ENCODE results near the gene NMT2. TPM values are rescaled to one million over a fixed set of nuclear protein-coding genes. Genes with fewer than 3 reads are reported as not detected.
A peak's percentile ranks its signal among the peaks of the same experiment; 100 is the strongest.

NMT2 gene
- total and polyA plus RNA-seq, 7 donors, result 3.9 to 12.9 (median 8.2) TPM

DNA sequence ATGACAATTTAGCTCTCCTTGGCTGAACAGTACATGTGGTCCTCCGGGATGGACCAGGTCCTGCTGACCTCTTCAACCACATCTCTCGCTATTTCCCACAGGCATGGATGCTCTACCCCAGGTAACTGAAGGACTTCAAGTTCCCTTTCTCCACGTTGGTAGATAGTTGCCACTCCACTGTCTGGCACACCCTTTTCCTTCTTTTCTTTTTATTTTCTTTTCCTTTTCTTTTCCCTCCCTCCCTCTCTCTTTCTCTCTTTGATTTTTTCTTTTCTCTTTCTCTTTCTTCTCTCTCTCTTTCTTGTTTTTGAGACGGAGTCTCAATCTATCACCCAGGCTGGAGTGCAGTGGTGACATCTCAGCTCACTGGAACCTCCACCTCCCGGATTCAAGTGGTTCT, 77.1 kb downstream of the NMT2 start:
- no peaks in the 10 kb centered on the region for H3K4me1 ChIP-seq
- H3K4me3 ChIP-seq, result no peak overlapping the region
- ATAC-seq (no peak), DNase-seq (no peak)
- TF ChIP-seq CTCF (IDR thresholded peaks at IDR 0.05), result no peak
- no peaks in the 10 kb centered on the region for H3K36me3 ChIP-seq (ENCODE audit: insufficient read depth in 1 of 2, low read depth in 1 of 2)
- no peak overlapping the region for H3K27ac ChIP-seq
- H3K27me3 ChIP-seq (ENCODE audit: insufficient read depth in 3 of 3, low read length in 2 of 3), result peaks cover 0 to 9% (median 0%) of the 10 kb centered on the region in 3 donors
- WGBS, 3 donors, result 83% methylated on average over 5 of the region's 5 CpGs
- intact Hi-C loops (cut with DNase I), result no loop called here
- H3K9me3 ChIP-seq, result no peaks in the 10 kb centered on the region

DNA sequence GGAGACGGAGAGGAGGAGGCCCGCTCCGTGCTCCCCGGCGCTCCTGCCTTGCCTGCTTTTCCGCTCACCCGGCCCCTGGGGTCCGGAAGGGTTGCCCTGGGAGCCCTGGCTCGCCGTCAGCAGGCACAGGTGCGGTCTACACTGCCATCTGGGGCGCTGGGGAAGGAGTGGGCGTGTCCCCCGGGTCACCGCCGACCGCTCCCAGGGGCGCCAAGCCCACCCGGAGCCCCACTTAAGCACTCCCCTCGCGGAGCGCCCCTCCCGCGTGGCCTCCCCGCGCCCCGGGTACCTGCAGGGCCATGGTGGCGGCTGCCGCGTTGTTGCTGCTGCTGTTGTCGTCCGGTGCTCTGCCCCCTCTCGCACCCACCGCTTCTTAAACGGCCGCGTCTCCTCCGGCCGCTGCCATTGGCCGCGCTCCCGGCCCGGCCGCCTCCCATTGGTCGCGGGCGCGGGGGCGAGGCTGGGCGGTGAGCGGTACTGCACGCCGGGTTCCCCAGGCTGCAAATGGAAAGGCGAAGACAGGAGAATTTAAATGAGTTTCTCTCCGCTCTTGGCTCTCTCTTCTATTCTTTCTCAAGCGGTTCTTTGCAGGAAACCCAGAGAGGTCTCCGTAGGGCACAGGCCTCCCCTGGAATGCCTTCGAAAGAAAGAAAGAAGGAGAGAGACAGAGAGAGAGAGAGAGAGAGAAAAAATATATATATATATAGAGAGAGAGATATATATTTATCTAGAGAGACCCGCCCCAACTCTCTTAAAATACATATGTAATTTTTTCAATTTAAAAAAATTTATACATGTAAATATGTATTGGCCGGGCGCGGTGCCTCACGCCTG, 79.8 kb downstream of the NMT2 start, which contains the start of gene ACBD7:
ACBD7 (minus strand) TSS at position 349 of the 834 bp plus-strand sequence; CDS start at position 301, 48 bp downstream.
- Histone ChIP-seq H3K27ac (no peak within 1 kb of the TSS), H3K4me1 (peaks cover 8% of the 10 kb centered on the region), H3K9me3 (no peaks in the 10 kb centered on the region), H3K36me3 (ENCODE audit: insufficient read depth in 1 of 2, low read depth in 1 of 2) (no peaks in the 10 kb centered on the region), H3K4me3 (peak within 1 kb of the TSS; percentile 77), H3K27me3 (ENCODE audit: insufficient read depth in 3 of 3, low read length in 2 of 3) (peaks cover 0 to 12% (median 0%) of the 10 kb centered on the region in 3 donors)
- TF ChIP-seq CTCF (IDR thresholded peaks at IDR 0.05), result peak; percentile 61
- intact Hi-C loops (cut with DNase I), result no loop called here
- 6 to 7% (median 7%) methylated on average over 58 to 63 of the region's 63 CpGs for WGBS, 3 donors
- peak; percentile 80 to 83 for DNase-seq
- ATAC-seq, result peak; percentile 97 to 99 (median 98)

DNA sequence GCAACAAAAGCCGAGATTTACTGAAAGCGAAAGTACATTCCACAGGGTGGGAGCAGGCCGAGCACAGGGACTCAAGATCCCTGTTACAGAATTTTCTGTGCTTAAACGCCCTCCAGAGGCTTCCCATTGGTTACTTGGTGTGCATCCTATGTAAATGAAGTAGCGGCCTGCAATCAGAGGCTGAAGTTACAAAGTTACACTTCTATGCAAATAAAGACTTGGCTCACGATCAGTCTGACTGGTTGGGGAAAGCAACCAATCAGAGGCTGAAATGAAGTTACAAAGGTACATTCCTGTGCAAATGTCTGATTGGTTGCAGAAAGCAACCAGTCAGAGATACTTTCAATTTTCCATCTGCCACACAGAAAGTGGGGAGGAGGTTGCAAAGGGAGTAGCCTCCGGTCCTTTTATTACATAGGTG, 84.0 kb downstream of the NMT2 start:
- Histone ChIP-seq H3K9me3 (no peaks in the 10 kb centered on the region), H3K27me3 (ENCODE audit: insufficient read depth in 3 of 3, low read length in 2 of 3) (peaks cover 0 to 16% (median 0%) of the 10 kb centered on the region in 3 donors), H3K4me1 (peaks cover 9% of the 10 kb centered on the region), H3K4me3 (peak overlapping the region; percentile 62), H3K36me3 (ENCODE audit: insufficient read depth in 1 of 2, low read depth in 1 of 2) (no peaks in the 10 kb centered on the region), H3K27ac (no peak overlapping the region)
- no peak for TF ChIP-seq CTCF (IDR thresholded peaks at IDR 0.05)
- DNase-seq, result no peak
- WGBS, 3 donors, result 4 to 12% (median 6%) methylated on average over 7 of the region's 7 CpGs
- intact Hi-C loops (cut with DNase I), result no loop called here
- peak in 3 of 4 donors; percentile 36 to 46 (median 42) for ATAC-seq

GRCh38 chr10:15083674-15084501, 84.6 kb downstream of the NMT2 start:
- H3K9me3 ChIP-seq, result no peaks in the 10 kb centered on the region
- H3K36me3 ChIP-seq (ENCODE audit: insufficient read depth in 1 of 2, low read depth in 1 of 2), result no peaks in the 10 kb centered on the region
- no peak for ATAC-seq
- peaks cover 9% of the 10 kb centered on the region for H3K4me1 ChIP-seq
- peak overlapping the region; percentile 62 for H3K4me3 ChIP-seq
- intact Hi-C loops (cut with DNase I), result no loop called here
- WGBS, 3 donors, result 55 to 56% (median 55%) methylated on average over 18 of the region's 18 CpGs
- no peak for TF ChIP-seq CTCF (IDR thresholded peaks at IDR 0.05)
- H3K27me3 ChIP-seq (ENCODE audit: insufficient read depth in 3 of 3, low read length in 2 of 3), result peaks cover 0 to 16% (median 0%) of the 10 kb centered on the region in 3 donors
- DNase-seq, result no peak
- H3K27ac ChIP-seq, result no peak overlapping the region

Data from psoas muscle (tissue), 8 donors.